HCT116 (cell line): ENCODE results near the gene USP7.

Source experiments
- CBX3 ChIP-seq: IDR thresholded peaks from 2 replicates; pipeline ENCODE4 v1.6.1; 2012; ENCODE audit warnings: low read depth
- CEBPB ChIP-seq: IDR thresholded peaks from 2 replicates; pipeline ENCODE4 v1.6.1; 2012; ENCODE audit warnings: low read depth
- ELF1 ChIP-seq: IDR thresholded peaks from 2 replicates; pipeline ENCODE4 v1.6.1; 2012; ENCODE audit warnings: low read depth, borderline replicate concordance
- EZH2 ChIP-seq: fragments of 200-600 bp; sonication (generic); IDR thresholded peaks from 2 replicates; pipeline ENCODE4 v1.6.1; 2017; ENCODE audit warnings: antibody characterized with exemption, mixed run types
- POLR2A ChIP-seq: IDR thresholded peaks from 2 replicates; pipeline ENCODE4 v1.7.0; 2011; ENCODE audit warnings: borderline replicate concordance; ENCODE audit not compliant: insufficient read depth, insufficient read length; ENCODE audit errors: extremely low read depth
- POLR2AphosphoS5 ChIP-seq: IDR thresholded peaks from 2 replicates; pipeline ENCODE4 v1.6.1; 2011; ENCODE audit warnings: mild to moderate bottlenecking, low read depth, low read length, moderate library complexity
- SP1 ChIP-seq: IDR thresholded peaks from 2 replicates; pipeline ENCODE4 v1.6.1; 2012; ENCODE audit warnings: low read depth
- YY1 ChIP-seq: IDR thresholded peaks from 2 replicates; pipeline ENCODE4 v1.6.1; 2011; ENCODE audit warnings: low read length, low read depth, moderate library complexity, mild to moderate bottlenecking; ENCODE audit not compliant: insufficient replicate concordance; ENCODE audit errors: extremely low read depth
- TF ChIP-seq, protein P1 (sequence below), 3 experiments: fragments of 200-600 bp in 1 of 3; sonication (generic) in 1 of 3; IDR thresholded peaks in 2 of 3; conservative IDR thresholded peaks in 1 of 3; 2 replicates each; pipeline ENCODE4 v1.5.1; 2012 to 2017; ENCODE audit warnings: low read depth in 2 of 3, low read length in 2 of 3, antibody characterized with exemption in 1 of 3, borderline replicate concordance in 1 of 3, control low read depth in 1 of 3, mild to moderate bottlenecking in 1 of 3, mixed read lengths in 1 of 3, mixed run types in 1 of 3, moderate library complexity in 1 of 3; ENCODE audit not compliant: insufficient read depth in 1 of 3
- TF ChIP-seq, protein P2 (sequence below): IDR thresholded peaks from 2 replicates; pipeline ENCODE4 v1.6.1; 2011; ENCODE audit warnings: mild to moderate bottlenecking, low read length, moderate library complexity; ENCODE audit not compliant: insufficient replicate concordance; ENCODE audit errors: extremely low read depth
- TF ChIP-seq, protein P3 (sequence below): IDR thresholded peaks from 2 replicates; pipeline ENCODE4 v1.6.1; 2012; ENCODE audit warnings: low read depth
- TF ChIP-seq, protein P4 (sequence below): IDR thresholded peaks from 2 replicates; pipeline ENCODE4 v1.6.1; 2012
- TF ChIP-seq, protein P5 (sequence below): IDR thresholded peaks from 2 replicates; pipeline ENCODE4 v1.6.1; 2012

DNA sequence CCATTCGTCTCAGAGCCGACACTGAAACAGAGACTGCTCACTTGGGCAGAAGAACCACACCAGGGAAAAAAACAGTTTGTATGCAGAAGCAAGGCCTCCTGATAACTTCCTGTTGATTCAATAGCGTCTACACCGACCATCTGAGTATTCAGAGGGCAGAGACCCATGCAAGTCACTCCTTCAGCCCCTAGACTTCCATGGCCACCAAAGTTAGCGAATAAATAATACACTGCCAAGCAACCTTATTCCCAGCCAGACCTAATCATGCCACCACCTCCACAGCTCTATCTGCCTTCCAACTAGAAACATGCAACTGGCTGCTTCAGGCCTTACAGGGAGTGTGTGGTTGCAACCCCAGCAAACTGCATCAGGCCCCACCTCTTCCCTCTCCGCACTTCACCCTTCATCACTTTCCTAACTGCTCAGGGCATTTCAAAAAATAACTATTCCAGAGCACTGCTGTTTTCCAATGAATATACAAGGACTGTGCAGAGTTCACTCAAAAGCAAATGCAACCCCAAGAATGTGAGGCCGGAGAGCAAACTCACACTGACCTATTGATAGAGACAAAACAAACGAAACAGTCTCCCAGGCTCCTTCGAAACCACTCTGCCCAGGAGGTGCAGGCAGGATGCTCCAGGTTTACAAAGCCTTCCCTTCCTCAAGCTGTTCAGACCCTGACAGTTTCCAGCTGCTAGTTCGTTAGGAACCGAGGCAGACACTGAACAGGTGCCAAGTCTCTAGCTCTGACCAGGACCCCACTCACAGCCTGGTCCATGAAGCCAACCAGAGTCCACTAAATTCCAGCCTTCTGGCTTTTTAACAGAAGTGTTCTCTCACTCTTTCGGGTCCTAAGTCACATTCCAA is 3.6 kb downstream of the USP7 start:
- TF ChIP-seq CBX3 (no peak), POLR2AphosphoS5 (no peak), POLR2A (no peak), ELF1 (no peak), CEBPB (no peak), YY1 (no peak), SP1 (no peak), EZH2 (no peak)
- TF ChIP-seq, protein P1, sequence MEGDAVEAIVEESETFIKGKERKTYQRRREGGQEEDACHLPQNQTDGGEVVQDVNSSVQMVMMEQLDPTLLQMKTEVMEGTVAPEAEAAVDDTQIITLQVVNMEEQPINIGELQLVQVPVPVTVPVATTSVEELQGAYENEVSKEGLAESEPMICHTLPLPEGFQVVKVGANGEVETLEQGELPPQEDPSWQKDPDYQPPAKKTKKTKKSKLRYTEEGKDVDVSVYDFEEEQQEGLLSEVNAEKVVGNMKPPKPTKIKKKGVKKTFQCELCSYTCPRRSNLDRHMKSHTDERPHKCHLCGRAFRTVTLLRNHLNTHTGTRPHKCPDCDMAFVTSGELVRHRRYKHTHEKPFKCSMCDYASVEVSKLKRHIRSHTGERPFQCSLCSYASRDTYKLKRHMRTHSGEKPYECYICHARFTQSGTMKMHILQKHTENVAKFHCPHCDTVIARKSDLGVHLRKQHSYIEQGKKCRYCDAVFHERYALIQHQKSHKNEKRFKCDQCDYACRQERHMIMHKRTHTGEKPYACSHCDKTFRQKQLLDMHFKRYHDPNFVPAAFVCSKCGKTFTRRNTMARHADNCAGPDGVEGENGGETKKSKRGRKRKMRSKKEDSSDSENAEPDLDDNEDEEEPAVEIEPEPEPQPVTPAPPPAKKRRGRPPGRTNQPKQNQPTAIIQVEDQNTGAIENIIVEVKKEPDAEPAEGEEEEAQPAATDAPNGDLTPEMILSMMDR (IDR thresholded peaks at IDR 0.05 in 2 of 3, conservative IDR thresholded peaks at IDR 0.05 in 1 of 3; ENCODE audit: borderline replicate concordance in 1 of 3, insufficient read depth in 1 of 3, low read depth in 2 of 3, low read length in 2 of 3): no peak
- TF ChIP-seq, protein P2, sequence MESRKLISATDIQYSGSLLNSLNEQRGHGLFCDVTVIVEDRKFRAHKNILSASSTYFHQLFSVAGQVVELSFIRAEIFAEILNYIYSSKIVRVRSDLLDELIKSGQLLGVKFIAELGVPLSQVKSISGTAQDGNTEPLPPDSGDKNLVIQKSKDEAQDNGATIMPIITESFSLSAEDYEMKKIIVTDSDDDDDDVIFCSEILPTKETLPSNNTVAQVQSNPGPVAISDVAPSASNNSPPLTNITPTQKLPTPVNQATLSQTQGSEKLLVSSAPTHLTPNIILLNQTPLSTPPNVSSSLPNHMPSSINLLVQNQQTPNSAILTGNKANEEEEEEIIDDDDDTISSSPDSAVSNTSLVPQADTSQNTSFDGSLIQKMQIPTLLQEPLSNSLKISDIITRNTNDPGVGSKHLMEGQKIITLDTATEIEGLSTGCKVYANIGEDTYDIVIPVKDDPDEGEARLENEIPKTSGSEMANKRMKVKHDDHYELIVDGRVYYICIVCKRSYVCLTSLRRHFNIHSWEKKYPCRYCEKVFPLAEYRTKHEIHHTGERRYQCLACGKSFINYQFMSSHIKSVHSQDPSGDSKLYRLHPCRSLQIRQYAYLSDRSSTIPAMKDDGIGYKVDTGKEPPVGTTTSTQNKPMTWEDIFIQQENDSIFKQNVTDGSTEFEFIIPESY: no peak
- TF ChIP-seq, protein P3, sequence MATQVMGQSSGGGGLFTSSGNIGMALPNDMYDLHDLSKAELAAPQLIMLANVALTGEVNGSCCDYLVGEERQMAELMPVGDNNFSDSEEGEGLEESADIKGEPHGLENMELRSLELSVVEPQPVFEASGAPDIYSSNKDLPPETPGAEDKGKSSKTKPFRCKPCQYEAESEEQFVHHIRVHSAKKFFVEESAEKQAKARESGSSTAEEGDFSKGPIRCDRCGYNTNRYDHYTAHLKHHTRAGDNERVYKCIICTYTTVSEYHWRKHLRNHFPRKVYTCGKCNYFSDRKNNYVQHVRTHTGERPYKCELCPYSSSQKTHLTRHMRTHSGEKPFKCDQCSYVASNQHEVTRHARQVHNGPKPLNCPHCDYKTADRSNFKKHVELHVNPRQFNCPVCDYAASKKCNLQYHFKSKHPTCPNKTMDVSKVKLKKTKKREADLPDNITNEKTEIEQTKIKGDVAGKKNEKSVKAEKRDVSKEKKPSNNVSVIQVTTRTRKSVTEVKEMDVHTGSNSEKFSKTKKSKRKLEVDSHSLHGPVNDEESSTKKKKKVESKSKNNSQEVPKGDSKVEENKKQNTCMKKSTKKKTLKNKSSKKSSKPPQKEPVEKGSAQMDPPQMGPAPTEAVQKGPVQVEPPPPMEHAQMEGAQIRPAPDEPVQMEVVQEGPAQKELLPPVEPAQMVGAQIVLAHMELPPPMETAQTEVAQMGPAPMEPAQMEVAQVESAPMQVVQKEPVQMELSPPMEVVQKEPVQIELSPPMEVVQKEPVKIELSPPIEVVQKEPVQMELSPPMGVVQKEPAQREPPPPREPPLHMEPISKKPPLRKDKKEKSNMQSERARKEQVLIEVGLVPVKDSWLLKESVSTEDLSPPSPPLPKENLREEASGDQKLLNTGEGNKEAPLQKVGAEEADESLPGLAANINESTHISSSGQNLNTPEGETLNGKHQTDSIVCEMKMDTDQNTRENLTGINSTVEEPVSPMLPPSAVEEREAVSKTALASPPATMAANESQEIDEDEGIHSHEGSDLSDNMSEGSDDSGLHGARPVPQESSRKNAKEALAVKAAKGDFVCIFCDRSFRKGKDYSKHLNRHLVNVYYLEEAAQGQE: no peak
- TF ChIP-seq, protein P4, sequence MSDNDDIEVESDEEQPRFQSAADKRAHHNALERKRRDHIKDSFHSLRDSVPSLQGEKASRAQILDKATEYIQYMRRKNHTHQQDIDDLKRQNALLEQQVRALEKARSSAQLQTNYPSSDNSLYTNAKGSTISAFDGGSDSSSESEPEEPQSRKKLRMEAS: no peak
- TF ChIP-seq, protein P5, sequence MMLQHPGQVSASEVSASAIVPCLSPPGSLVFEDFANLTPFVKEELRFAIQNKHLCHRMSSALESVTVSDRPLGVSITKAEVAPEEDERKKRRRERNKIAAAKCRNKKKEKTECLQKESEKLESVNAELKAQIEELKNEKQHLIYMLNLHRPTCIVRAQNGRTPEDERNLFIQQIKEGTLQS: no peak
